H1 (cell line): ENCODE measurements around the gene UBE3A. TPM values are rescaled to one million over a fixed set of nuclear protein-coding genes. Genes with fewer than 3 reads are reported as not detected.

Experiments used
- CBX8 ChIP-seq: fragments of 300-800, 300-1000 bp; sonication (generic); IDR thresholded peaks from 2 replicates; pipeline ENCODE4 v1.7.1; 2016; ENCODE audit warnings: low read depth, low read length, borderline replicate concordance
- EGR1 ChIP-seq: IDR thresholded peaks from 2 replicates; pipeline ENCODE4 v1.6.1; 2011; ENCODE audit warnings: low read depth, low read length, borderline replicate concordance
- EP300 ChIP-seq, 2 experiments: IDR thresholded peaks; 1 replicate in 1 of 2; 2 replicates in 1 of 2; pipeline ENCODE4 v1.6.1; 2011 to 2012; ENCODE audit warnings: low read depth in 2 of 2, low read length in 2 of 2, mild to moderate bottlenecking in 2 of 2, borderline replicate concordance in 1 of 2, inconsistent platforms in 1 of 2, moderate library complexity in 1 of 2
- PHF8 ChIP-seq: fragments of 200-600 bp; sonication (generic); conservative IDR thresholded peaks from 2 replicates; pipeline ENCODE4 v1.7.1; 2012; ENCODE audit warnings: low read depth, mild to moderate bottlenecking, inconsistent platforms, low read length, moderate library complexity
- SAP30 ChIP-seq: fragments of 300-600 bp; sonication (generic); IDR thresholded peaks from 2 replicates; pipeline ENCODE4 v1.7.1; 2012; ENCODE audit warnings: low read length, moderate library complexity, mild to moderate bottlenecking, inconsistent platforms; ENCODE audit not compliant: insufficient read depth, insufficient replicate concordance
- TBP ChIP-seq: IDR thresholded peaks from 2 replicates; pipeline ENCODE4 v1.6.1; 2011; ENCODE audit warnings: low read depth, low read length, improper control_type of control experiment
- polyA plus RNA-seq, 7 experiments: library from polyadenylated mRNA; depleted of rRNA in 3 of 7; stranded (reverse) in 5 of 7; unstranded in 2 of 7; fragments of >200 nt in 5 of 7; fragments of 200-250 nt in 2 of 7; gene quantifications; 1 replicate in 5 of 7; 2 replicates in 1 of 7; 4 replicates in 1 of 7; pipeline versions ENCODE4 v1.2.1 to v1.2.3, GENCODE V29; 2011 to 2013; ENCODE audit warnings: missing spikeins in 2 of 7, mixed read lengths in 2 of 7
- total RNA-seq: library from RNA; stranded (reverse); fragmentation: NEBNext Ultra II Directional; extraction: Animal tissue kit (Norgen Biotek cat#: 25700); gene quantifications from 2 replicates; pipeline ENCODE4 v1.2.1, GENCODE V29; 2021

UBE3A gene
- total and polyA plus RNA-seq, 2 of the 8 experiments (the other 6 are each of a cell fraction or from before 2014, with no cell fraction given) = 13.8 to 110 TPM

DNA sequence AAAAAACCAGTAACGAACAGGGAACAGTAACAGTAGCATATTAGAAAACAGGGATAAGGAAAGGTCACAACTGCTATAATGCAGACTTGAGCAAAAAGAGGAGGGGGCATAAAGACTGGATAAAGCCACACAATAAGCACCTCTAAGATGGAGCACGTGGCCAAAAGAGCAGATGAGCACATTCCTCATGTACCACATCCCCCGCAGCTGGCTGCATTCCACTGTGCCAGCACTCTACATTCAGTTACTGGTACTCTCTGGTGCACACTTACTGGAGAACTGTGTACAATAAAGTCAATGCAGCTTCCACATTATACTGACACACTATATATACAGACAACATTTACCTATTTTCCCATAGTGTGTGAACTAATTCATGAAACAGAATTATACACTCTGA is 64.7 kb downstream of the UBE3A start (continued):
- TF ChIP-seq EGR1 = no peak
- no peak for TF ChIP-seq SAP30
- no peak for TF ChIP-seq PHF8
- no peak for TF ChIP-seq TBP
- no peak for TF ChIP-seq EP300 (IDR thresholded peaks at IDR 0.05; ENCODE audit: borderline replicate concordance in 1 of 2, low read depth in 2 of 2, low read length in 2 of 2)
- no peak for TF ChIP-seq CBX8
